Measurements from ENCODE around the gene TRDN.

The TRDN gene

GRCh38 chr6:123168892-123169773, 467.6 kb downstream of the TRDN start:
- DNase-seq (ENCODE audit: low read depth): no peak

GRCh38 chr6:123168466-123168865, 468.3 kb downstream of the TRDN start:
- DNase-seq (ENCODE audit: low read depth): no peak

Measured in activated T-cell treated with anti-CD3 and anti-CD28 coated beads for 1 hour (primary cell).